GM12878 (cell line): ENCODE data around the gene KIRREL3.

Source experiments
- CTCF ChIP-seq, 3 experiments: IDR thresholded peaks in 2 of 3; conservative IDR thresholded peaks in 1 of 3; 2 replicates each; pipeline ENCODE4 v1.5.1; 2011; ENCODE audit warnings: low read depth in 3 of 3, low read length in 3 of 3, mild to moderate bottlenecking in 3 of 3, control low read depth in 2 of 3, moderate library complexity in 2 of 3, inconsistent platforms in 1 of 3, mixed read lengths in 1 of 3; ENCODE audit not compliant: control insufficient read depth in 2 of 3, insufficient read depth in 1 of 3; ENCODE audit errors: extremely low read depth in 1 of 3
- EZH2 ChIP-seq: IDR thresholded peaks from 2 replicates; pipeline ENCODE4 v1.6.1; 2012; ENCODE audit warnings: low read depth, mild to moderate bottlenecking, control low read depth, inconsistent platforms, low read length, borderline replicate concordance; ENCODE audit not compliant: control insufficient read depth
- KDM1A ChIP-seq: fragments of 200-600 bp; sonication (generic); IDR thresholded peaks from 2 replicates; pipeline ENCODE4 v1.6.1; 2016; ENCODE audit warnings: borderline replicate concordance
- SIN3A ChIP-seq: IDR thresholded peaks from 2 replicates; pipeline ENCODE4 v1.6.1; 2012; ENCODE audit warnings: low read depth, low read length, improper control_type of control experiment
- SMAD1 ChIP-seq: fragments of 450-650 bp; IDR thresholded peaks from 2 replicates; pipeline ENCODE4 v1.6.1; 2018; ENCODE audit warnings: mild to moderate bottlenecking, low read depth; ENCODE audit not compliant: partially characterized antibody
- SMC3 ChIP-seq: IDR thresholded peaks from 2 replicates; pipeline ENCODE4 v1.6.1; 2011; ENCODE audit warnings: low read length, improper control_type of control experiment, borderline replicate concordance
- ZNF274 ChIP-seq: IDR thresholded peaks from one replicate; pipeline ENCODE4 v1.8.0; 2011; ENCODE audit not compliant: insufficient read length, insufficient read depth

GRCh38 chr11:126457817-126458216 lies 542.8 kb downstream of the KIRREL3 start:
- TF ChIP-seq EZH2 (no peak), SMAD1 (no peak), SMC3 (no peak), SIN3A (no peak), KDM1A (no peak), CTCF (IDR thresholded peaks at IDR 0.05 in 2 of 3, conservative IDR thresholded peaks at IDR 0.05 in 1 of 3; ENCODE audit: control insufficient read depth in 2 of 3, extremely low read depth in 1 of 3, insufficient read depth in 1 of 3, low read depth in 3 of 3, low read length in 3 of 3) (no peak), ZNF274 (no peak)
